Breast epithelium (tissue), 3 donors: ENCODE measurements around the gene KISS1.

ENCODE experiments used
- POLR2A ChIP-seq: fragments of 450-650 bp; IDR thresholded peaks from one replicate; pipeline ENCODE4 v1.6.1; 2016; ENCODE audit warnings: antibody characterized with exemption, mild to moderate bottlenecking, moderate library complexity
- TF ChIP-seq, protein P1 (sequence below), 3 donors: fragments of 450-650 bp; IDR thresholded peaks; one replicate each; pipeline ENCODE4 v1.5.1; 2016 to 2017; ENCODE audit warnings: antibody characterized with exemption in 3 of 3, mild to moderate bottlenecking in 3 of 3, moderate library complexity in 3 of 3

- TF ChIP-seq, protein P1, sequence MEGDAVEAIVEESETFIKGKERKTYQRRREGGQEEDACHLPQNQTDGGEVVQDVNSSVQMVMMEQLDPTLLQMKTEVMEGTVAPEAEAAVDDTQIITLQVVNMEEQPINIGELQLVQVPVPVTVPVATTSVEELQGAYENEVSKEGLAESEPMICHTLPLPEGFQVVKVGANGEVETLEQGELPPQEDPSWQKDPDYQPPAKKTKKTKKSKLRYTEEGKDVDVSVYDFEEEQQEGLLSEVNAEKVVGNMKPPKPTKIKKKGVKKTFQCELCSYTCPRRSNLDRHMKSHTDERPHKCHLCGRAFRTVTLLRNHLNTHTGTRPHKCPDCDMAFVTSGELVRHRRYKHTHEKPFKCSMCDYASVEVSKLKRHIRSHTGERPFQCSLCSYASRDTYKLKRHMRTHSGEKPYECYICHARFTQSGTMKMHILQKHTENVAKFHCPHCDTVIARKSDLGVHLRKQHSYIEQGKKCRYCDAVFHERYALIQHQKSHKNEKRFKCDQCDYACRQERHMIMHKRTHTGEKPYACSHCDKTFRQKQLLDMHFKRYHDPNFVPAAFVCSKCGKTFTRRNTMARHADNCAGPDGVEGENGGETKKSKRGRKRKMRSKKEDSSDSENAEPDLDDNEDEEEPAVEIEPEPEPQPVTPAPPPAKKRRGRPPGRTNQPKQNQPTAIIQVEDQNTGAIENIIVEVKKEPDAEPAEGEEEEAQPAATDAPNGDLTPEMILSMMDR (IDR thresholded peaks at IDR 0.05), result no peak
- no peak for TF ChIP-seq POLR2A
These were observed 44.8 kb upstream of the KISS1 start for GRCh38 chr1:204241050-204241449.
